NCI-H524 treated with DMSO at 0.1 percent for 48 hours (cell line): Measurements from ENCODE around the gene TCIRG1.
"Not testable (repeated sequence)": the region's sequence is repeated elsewhere in the genome, so short reads cannot be mapped to it uniquely, and the experiment has no call there.

Source experiments
- DNase-seq: peaks from one replicate; lab custom pipeline; 2025; lab: John Stamatoyannopoulos, UW

The TCIRG1 gene

DNA sequence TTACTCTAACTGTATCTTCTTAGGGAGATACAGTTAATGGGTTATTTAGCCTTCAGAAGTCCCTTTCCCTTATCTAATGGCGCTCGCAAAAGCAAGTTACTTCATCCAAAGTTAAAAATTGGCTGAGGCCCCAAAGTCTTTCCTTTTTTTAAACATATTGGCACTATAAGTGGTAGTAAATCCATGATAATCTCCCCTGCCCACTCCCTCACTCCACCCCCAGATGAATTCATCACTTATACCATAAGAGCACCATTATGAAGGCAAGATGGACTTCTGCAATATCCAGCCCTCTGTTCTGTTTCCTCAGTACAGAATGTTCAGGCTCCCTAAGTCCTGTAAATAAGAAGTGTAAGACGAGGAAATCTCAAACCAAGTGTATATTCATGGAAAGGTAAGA lies 44.7 kb downstream of the TCIRG1 start:
- DNase-seq: no peak

DNA sequence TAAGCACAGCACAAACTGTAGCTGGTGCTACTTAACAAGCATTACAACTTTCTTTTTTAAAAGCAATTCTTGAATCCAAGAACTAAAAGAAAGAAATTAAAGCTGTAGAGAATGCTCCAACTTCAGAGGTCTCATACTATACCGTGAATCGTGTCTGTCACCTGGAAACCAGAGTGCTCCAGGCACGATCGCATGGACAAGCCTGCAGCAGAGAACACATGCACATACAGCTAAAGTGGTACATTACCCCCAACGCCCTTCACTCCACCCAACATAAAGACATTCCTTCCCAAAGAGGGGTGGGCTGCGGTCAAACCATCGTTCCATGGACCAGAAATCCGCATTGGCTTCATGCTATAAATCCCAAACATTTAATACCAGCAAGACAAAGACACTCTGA lies 50.9 kb downstream of the TCIRG1 start:
- DNase-seq: no peak

GRCh38 chr11:68090287-68090686 lies 51.5 kb downstream of the TCIRG1 start:
- no peak for DNase-seq

- no peak for DNase-seq
Observed at GRCh38 chr11:68090706-68091105, 51.9 kb downstream of the TCIRG1 start.

- DNase-seq: no peak
Observed at GRCh38 chr11:68092411-68092810, 53.6 kb downstream of the TCIRG1 start.

GRCh38 chr11:68092946-68093345 lies 54.1 kb downstream of the TCIRG1 start:
- not testable (repeated sequence) for DNase-seq

- no peak for DNase-seq
Observed at GRCh38 chr11:68093565-68093964, 54.7 kb downstream of the TCIRG1 start.

DNA sequence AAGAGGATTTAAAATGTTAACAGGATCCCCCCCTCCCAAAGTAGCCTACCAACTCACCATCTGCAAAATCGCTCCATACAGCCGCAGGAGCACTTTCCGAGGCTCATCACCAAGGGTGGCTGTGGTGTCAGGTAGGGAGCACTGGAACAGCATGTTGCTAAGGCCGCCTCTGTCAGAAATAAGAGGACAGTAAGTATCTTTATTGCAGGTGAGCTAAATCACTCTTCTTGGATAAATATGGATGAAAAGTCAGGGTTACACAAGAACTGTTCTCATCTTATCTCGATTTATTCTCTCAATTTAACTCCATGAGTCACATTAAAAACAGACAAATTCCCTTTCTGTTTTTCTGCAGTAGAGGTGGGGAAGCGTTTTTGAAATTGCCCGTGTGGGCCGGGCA lies 58.1 kb downstream of the TCIRG1 start:
- no peak for DNase-seq

DNA sequence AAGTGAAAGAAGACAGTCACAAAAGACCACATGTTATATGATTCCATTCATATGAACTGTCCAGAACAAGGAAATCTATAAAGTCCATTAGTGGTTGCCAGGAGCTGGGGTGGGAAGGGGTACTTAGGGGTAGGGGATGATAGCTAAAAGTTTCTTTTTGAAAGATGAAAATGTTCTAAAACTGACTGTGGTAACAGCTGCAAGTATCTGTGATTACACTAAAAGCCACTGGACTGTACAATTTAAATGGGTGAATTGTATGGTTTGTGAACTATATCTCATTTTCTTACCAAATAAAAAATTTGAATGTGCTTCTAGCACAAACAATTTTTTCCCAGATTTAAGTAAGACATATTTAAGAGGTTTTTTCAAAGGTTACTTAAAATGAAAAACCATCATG lies 60.2 kb downstream of the TCIRG1 start:
- no peak for DNase-seq

GRCh38 chr11:68099474-68100405 lies 60.9 kb downstream of the TCIRG1 start:
- no peak for DNase-seq
